GM21447 (cell line): ENCODE data around the gene MBD6.

Experiments used
- ATAC-seq: cut with Tn5 transposase; IDR thresholded peaks from one replicate; pipeline ENCODE4 v1.9.1; 2021; ENCODE audit not compliant: unreplicated experiment

MBD6 gene

DNA sequence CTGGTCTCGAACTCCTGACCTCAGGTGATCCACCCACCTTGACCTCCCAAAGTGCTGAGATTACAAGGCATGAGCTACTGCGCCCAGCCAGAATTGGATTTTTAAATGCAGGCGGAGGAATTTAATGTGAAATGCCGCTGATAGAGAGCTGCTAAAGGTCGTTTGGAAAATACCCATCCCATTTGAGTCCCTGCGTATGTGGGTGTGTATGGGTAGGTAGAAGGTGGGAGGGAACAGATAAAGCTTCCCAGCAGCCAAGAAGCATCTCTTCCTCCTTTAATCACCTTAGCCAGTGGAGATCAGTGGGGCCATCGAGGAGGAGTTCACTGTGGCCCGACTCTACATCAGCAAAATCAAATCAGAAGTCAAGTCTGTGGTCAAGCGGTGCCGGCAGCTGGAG lies 52.2 kb downstream of the MBD6 start:
- ATAC-seq, result no peak

DNA sequence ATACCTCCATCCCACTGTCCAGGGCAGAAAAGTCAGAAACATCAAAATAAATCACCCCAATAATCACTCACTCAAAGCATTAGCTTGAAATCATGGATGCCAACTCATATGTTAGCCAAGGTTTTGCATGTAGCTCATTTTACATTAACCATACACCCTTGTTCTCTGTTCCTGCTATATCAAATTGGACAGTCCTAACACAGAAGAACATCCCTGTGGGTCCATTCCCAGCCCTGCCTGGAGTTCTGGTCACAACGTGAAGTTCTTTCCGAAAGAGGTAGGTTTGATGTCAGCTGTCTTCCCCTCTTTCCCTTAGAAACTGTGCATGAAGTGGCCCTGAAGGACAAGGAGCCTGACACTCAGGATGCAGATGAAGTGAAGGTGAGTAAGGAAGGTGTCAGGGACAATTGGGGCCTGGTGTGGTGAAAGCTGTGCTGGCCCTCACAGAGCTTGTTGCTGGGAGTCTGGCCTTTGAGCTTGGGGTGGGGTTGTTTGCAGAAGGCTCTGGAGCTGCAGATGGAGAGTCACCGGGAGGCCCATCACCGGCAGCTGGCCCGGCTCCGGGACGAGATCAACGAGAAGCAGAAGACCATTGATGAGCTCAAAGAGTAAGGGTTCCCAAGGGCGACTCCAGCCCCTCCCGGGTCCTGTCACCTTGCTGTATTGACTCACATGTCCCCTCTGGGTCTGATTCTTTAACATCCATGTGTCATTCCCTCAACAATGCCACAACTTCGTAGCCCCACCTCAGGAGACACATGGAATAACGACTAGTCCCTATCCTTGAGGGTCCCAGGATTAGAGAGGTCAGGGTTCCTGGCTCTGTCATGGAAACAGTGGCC lies 53.4 kb downstream of the MBD6 start:
- ATAC-seq, result no peak

DNA sequence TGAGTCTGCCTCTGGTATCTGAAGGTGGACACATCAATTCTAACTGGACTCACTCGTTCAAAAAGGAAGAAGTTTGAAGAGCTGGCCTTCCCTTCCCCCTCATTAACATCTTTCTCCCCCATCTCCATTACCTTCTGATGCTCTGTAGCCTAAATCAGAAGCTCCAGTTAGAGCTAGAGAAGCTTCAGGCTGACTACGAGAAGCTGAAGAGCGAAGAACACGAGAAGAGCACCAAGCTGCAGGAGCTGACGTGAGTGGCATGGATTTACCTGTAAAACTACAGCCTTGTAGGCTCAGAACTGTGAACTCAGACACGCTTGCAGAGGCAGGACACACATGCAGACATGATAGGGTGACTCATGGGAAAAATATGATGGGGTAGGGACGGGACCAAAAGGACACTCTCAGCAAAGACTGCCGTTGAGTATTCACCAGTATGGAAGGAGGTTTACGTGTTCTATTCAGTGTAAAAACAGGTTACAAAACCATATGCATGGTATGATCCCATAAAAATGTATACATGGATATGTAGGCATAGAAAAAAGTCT lies 54.1 kb downstream of the MBD6 start:
- no peak for ATAC-seq

DNA sequence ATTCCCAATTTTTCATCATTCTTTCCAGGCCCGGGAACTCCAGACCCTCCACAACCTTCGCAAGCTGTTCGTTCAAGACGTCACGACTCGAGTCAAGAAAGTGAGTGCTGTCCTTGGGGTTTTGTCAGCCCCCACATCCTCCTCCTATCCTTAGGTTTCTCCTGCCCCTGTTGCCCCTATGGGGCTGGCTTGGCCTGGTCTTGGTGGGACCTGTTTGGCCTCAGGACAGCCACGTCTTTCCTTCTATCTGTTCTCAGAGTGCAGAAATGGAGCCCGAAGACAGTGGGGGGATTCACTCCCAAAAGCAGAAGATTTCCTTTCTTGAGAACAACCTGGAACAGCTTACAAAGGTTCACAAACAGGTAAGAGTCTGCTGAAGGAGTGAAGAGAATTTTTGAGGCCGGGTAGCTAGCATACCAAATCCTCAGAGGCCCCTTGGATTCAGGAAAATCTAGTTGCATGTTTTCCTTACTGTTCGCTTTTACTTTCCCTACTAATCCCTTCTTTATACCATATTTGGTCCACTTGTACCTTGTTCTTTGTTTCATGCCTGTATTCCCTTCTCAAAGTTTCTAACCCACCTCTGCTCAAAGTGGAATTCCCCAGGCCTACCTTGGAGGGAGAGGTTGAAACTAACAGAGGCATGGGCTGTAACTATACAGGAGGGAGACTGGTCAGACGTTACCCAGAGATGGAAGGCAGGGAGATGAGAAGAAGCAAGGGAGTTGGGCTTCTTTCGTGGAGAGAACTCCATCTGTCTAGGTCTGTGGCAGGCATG lies 55.5 kb downstream of the MBD6 start:
- no peak for ATAC-seq

DNA sequence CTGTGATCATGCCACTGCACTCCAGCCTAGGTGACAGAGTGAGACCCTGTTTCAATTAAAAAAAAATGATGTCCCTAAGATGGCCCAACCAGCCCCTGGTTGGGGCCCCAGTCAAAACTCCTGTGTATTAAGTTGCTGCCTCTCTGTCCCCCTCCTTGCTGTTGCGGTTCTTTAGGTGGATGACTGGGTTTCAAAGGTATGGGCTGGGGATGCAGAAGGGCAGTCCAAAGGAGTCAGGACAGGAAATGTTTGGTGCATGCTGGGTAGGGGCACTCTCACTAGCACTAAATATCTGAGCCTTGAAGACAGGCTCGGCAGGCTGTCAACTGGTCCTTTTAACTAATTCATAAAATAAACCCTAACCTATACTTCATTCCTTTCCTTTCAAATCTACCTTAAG lies 56.4 kb downstream of the MBD6 start:
- no peak for ATAC-seq
